OCI-M2 (cell line): ENCODE data around the gene TCAIM.
"Not testable (repeated sequence)": the region's sequence is repeated elsewhere in the genome, so short reads cannot be mapped to it uniquely, and the experiment has no call there.

ENCODE experiments used
- DNase-seq: peaks from one replicate; lab custom pipeline; 2025; ENCODE audit not compliant: unreplicated experiment; lab: John Stamatoyannopoulos, UW

The TCAIM gene

DNA sequence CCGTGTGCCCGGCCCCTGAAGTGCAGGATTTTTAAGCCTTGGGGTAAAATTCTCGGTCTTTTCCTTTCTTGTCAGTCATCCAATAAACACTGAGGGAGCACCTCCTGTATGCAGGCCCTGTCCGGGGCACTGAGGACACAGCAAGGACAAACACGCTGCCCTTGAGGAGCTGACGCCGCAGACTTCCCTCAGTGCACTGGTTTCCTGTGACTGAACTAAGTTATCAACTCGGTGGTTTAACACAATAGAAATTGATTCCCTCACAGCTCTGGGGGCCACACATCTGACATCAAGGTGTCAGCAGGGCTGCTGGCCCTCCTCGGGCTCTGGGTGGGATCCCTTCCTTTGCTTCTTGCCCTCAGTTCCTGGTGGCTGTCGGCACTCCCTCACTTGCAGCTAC, 73.8 kb downstream of the TCAIM start:
- no peak for DNase-seq

DNA sequence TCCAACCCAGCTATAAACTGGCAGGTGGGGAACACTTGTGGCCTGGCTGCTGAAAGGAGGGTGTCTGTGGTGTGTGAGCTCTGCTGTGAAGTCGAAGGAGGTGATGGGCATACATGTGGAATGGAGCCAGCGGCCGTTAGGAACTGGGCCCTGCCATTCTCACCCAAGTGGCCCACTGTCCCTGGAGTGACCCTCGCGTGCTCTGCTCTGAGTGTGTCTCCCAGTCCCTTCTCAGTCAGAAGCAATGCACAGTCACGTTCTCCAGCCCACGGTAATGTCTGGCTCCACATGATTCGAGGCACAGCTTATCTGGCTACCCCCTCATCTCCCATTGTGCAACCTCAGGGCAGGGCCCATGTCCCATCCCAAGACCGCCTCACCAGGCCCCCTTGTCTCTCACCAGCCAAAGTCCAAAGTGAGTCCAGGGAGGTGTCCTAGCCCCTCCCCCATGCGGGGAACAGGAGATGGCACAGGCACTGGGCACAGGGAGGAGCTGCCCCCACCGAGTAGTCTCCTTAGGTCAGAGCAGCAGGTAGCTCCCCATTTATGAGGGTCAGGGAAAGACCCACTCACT, 76.0 kb downstream of the TCAIM start:
- DNase-seq, result no peak

DNA sequence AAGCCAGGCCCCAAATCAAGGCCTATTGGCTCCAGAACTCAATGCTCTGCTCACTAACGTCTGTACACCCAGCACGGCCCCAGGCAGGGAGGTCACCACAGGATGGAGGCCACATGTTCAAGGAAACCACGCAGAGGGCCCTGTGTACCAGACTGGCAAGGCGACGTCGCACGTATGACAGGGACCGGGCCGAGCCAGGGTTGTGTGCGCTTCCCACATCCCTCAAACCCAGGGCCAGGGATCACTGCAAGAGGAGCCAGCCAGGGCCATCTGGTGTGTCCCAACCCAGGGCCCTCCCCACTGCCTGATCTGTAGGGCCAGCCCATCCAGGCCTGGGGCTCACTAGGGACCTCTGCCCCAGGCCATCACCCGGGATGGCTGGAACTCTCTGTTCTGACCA, 76.9 kb downstream of the TCAIM start:
- DNase-seq, result no peak

DNA sequence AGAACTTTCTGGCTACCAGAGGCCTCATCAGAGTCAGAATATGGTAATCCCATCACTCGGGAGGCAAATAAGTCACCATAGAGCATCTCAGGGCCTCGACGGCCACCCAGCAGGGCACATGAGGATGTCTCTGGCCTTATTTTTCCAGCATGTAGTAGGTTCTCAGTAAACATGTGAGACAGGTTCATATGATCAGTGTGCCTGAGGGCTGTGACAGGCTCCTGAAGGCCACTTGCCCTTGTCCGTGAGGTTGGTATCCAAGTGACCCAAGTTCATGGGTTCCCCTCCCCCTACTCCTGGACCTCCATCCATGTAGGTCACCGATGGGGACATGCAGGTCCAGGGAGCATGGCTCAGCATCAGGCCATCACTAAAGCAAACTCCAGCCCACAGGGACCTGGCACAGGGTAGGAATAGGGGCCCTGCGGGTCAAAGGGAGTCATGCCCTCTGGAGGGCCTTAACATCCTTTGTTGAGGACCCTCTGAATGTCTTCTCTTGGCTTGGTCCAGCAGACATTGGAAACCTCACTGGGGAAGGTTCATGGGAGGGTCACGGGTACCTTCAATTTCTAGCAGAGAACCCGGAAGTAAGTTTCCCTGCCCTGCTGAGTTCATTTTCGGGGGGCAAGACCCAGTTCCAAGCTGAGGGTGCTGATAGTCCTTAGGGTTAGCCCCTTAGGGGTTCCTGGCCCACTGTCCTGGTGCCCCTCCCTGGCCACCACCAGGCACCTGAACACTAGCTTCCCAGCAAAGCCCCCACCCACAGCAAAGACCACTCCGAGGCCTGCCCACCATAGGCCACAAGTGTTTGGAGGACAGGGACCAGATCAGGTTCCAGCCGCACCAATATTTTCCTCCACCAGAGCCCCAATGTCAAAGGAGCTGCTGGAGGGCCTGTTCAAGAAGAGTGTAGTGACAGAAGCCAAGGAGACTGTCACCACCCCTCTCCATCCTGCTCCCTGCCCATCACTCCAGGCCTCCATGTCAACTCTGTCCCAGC, 77.8 kb downstream of the TCAIM start:
- no peak for DNase-seq

DNA sequence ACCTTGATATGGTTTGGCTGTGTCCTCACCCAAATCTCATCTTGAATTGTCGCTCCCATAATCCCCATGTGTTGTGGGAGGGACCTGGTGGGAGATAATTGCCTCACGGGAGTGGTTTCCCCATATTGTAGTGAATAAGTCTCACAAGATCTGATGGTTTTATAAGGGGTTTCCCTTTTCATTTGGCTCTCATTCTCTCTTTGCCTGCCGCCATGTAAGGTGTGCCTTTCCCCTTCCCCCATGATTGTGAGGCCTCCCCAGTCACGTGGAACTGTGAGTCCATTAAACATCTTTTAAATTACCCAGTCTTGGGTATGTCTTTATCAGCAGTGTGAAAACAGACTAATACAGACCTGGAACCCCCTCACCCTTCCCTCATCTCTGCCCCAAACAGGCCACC, 79.6 kb downstream of the TCAIM start:
- DNase-seq, result not testable (repeated sequence)

GRCh38 chr3:44418549-44418948, 80.0 kb downstream of the TCAIM start:
- no peak for DNase-seq

DNA sequence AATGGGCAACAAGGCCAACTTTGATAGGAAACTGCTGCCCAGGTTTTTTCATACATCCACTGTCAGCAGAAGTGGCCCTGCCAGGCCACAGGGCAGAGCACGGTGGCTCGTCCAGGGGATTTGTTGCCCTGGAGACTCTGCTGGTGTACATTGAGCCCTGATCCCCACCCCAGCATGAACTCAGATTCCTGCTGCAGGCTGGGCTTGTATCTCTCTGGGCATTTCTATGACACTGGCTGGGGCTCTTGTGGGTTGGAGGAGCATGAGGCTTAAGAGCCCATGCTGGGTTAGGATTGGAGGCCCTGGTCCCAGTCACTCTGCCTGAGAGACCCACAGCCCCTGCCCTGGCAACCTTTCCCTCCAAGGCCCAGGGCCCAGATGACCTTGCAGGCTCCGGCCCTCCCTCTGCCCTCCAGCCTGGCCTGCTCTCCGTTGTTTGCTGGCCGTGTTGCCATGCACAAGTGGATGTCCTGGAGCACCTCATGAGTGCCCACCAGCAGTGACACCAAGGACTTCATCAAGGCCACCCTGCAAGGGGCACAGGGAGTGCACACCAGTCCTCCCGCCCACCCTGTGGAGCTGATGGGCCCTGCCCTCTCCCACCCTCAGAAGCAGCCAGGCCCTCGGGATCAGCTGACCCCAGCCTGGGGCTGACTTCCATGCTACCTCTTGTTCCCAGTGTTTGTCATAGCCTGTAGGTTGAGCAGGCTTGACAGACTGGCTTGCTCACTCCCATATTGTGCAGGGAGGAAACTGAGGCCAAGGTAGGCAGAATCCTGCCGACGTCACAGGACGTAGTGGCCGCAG, 80.8 kb downstream of the TCAIM start:
- DNase-seq, result no peak

GRCh38 chr3:44419923-44420650, 81.5 kb downstream of the TCAIM start:
- DNase-seq, result no peak

DNA sequence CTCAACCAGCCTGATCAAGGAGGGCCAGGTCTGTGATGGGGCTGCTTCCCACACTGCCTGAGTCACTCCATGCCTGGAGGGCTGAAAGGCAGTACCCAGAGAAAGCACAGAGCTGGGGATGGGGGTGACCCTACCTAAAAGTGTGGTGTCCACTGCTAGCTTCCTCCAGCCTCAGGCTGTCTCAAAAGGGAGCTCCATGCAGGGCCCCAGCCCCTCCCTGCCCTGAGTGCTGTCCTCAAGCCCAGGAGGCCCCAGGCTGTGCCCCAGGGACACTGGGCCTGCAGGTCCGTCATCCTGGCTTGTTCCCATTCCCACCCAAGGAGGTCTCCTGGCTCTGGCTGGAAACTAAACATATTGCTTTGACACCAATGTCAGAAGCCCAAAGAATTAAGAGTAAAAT, 82.1 kb downstream of the TCAIM start:
- DNase-seq, result no peak

- DNase-seq, result no peak
Observed at GRCh38 chr3:44421280-44421679, 82.7 kb downstream of the TCAIM start.

- DNase-seq, result no peak
Observed at GRCh38 chr3:44424758-44425157, 86.2 kb downstream of the TCAIM start.

- no peak for DNase-seq
Observed at GRCh38 chr3:44427683-44428082, 89.1 kb downstream of the TCAIM start.

- DNase-seq, result no peak
Observed at GRCh38 chr3:44428910-44429309, 90.3 kb downstream of the TCAIM start.

GRCh38 chr3:44429459-44429858, 90.9 kb downstream of the TCAIM start:
- DNase-seq, result no peak

GRCh38 chr3:44430466-44430865, 91.9 kb downstream of the TCAIM start:
- no peak for DNase-seq

GRCh38 chr3:44434834-44435510, 96.4 kb downstream of the TCAIM start:
- DNase-seq, result no peak

- DNase-seq, result no peak
Observed at GRCh38 chr3:44436181-44436580, 97.6 kb downstream of the TCAIM start.

DNA sequence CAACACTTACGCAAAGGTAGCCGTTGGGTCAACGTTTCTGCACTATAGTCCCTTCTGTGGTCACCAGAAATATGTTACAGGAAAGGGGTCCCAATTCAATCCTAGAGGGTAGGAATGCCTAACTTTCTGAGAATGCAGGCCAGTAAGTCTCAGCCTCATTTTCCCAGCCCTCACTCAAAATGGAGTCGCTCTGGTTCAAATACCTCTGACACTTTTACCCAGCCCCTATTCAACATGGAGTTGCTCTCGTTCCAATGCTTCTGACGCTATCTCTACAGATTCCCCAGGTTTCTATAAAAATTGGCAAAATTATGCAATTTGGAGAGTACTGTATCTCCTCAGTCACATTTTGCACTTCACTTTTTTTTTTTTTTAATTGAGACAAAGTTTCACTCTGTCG, 99.2 kb downstream of the TCAIM start:
- DNase-seq, result no peak

DNA sequence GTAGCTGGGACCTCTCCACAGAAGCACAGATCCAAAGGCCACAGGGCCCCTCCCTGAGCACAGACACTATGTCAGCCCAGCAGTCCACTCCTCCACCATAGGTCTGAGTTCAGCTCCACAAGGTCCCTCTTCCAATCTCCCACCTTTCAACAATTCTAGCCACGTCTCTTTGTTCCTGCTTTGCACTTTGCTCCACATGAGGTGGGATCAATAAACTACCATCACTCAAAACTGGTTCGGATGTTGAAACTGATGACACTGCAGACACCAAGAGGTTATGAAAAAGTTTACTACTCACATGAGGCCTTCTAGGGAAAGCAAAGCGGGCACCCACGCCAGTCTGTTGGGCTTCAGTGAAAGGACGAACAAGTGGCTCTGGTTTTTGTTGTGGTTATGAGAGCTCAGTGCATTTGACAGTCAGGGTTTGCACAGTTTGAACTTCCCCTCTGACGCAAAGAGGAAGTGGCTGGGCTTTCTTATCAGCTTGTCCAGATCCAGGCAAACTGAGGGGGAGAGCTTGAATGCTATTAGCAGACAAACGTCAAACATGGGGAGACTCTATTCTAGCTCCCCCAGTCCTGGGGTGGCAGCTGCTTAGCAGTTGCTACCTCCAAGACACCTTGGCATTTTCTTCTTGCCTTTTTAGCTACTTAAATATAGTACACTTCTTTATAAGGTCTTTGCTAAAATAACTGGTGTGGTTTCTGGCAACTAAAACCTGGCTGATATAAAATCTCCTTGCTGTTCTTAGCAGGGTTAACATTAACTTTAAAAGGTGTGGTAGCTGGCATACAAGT, 101.1 kb downstream of the TCAIM start:
- peak; percentile 65 for DNase-seq
